HG02885 (cell line): ENCODE data around the gene PLOD1.
"Not testable (repeated sequence)": the region's sequence is repeated elsewhere in the genome, so short reads cannot be mapped to it uniquely, and the experiment has no call there.

Experiments
- ATAC-seq: cut with Tn5 transposase; IDR thresholded peaks from one replicate; pipeline ENCODE4 v1.9.1; 2021; ENCODE audit warnings: mild to moderate bottlenecking; ENCODE audit not compliant: unreplicated experiment, poor library complexity

The PLOD1 gene

DNA sequence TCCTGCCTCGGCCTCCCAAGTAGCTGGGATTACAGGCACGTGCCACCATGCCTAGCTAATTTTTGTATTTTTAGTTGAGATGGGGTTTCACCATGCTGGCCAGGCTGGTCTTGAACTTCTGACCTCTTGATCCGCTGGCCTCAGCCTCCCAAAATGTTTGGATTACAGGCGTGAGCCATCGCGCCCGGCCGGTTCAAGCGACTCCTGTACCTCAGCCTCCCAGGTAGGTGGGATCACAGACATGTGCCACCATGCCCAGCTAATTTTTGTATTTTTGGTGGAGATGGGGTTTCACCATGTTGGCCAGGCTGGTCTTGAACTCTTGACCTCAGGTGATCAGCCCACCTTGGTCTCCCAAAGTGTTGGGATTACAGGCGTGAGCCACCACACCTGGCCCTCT lies 1.2 kb downstream of the PLOD1 start:
- ATAC-seq, result not testable (repeated sequence)

DNA sequence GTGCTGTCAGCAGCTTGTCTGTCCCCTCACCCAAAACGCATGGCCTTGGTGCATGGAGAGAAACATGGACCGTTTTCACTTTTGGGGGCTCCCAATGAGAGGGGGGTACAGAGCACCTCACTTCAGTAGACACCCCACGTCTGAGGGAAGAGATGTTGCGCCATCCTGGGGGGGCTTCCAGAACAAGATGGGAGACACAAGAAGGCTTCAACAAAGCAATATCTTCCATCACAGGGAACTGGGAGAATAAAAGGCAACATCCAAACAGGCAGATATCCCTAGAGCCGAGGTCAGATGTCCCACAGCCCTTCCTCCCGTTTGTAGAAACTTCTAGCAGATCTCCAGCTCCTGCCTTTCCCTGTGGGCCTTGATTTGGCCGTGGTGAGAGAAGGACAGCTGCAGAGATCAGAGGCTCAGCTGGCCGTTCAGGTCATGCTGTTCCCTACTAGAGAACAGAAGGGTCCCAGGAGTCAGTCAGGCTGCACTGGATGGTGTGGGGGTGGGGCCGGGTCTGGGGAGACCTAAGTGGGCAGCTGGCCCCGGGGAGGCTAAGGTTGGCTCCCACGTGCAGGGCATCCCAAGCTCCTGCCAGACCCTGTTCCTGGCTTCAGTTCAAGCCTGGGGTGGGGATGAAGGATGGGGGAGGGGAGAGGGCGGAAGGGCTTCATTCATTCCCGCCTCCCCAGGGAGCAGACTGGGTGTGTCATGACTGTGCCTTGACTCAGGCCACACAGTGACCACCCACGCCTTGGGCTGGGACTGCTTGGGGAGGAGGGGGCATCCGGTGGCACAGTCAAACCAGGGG lies 4.4 kb downstream of the PLOD1 start:
- ATAC-seq, result no peak

DNA sequence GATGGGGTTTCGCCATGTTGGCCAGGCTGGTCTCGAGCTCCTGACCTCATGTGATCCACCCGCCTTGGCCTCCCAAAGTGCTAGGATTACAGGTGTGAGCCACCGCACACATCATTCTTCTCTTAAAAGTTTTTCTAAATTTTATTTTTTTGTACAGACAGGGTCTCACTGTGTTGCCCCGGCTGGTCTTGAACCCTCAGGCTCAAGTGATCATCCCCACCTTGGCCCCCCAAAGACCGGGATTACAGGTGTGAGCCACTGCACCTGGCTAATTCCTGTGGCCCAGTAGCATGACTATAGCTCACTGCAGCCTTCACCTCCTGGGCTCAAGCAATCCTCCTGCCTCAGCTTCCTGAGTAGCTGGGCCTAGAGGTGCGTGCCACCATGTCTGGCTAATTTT lies 5.3 kb downstream of the PLOD1 start:
- ATAC-seq, result not testable (repeated sequence)

DNA sequence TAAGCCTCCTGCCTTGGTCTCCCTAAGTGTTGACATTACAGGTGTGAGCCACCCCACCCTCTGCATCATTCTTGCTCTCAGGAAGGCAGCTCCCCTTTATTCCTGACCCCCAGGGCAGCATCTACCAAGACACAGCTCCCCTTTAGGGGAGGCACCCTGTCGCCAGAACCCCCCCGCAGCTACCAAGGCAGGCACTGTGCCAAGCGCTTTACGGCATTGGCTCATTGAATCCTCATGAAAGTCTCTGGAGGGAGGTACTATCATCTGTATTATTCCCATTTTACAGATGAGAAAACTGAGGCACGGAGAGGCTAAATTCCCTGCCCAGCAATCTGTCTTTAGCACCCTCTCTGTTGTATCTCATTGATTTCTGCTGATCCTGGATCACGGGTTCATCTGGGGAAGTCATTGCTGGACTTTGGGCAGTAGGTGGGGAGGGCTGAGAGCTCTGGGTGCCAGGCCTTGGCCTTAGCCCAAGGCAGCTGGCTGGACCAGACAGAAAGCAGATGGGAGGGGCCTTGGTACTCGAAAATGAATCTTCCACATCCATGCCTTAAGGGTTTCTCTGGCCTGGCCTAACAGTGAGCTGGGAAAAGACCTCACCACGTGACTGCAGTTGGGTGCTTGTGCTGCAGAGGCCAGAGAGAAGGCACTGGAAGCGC lies 5.9 kb downstream of the PLOD1 start:
- ATAC-seq, result no peak

GRCh38 chr1:11942280-11942679 lies 7.8 kb downstream of the PLOD1 start:
- no peak for ATAC-seq

DNA sequence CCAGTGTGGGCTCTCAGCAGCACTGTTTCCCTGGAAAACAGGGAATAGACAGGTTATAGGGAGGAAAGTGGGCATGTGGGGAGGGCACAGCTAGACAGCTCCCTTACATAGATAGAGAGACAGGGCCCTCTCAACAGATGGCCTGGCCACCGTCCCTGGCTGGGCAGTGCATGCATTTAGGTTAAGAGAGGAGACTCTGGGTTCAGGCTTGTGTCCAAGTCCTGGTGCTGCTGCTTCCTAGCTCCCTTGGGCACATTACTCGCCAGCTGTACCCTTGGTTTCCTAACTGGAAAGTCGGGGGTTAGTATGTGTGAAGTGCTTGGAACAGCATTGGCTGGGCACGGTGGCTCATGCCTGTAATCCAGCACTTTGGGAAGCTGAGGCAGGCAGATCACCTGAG lies 9.1 kb downstream of the PLOD1 start:
- no peak for ATAC-seq

GRCh38 chr1:11944358-11944931 lies 9.9 kb downstream of the PLOD1 start:
- ATAC-seq, result no peak

GRCh38 chr1:11946647-11947046 lies 12.1 kb downstream of the PLOD1 start:
- no peak for ATAC-seq

DNA sequence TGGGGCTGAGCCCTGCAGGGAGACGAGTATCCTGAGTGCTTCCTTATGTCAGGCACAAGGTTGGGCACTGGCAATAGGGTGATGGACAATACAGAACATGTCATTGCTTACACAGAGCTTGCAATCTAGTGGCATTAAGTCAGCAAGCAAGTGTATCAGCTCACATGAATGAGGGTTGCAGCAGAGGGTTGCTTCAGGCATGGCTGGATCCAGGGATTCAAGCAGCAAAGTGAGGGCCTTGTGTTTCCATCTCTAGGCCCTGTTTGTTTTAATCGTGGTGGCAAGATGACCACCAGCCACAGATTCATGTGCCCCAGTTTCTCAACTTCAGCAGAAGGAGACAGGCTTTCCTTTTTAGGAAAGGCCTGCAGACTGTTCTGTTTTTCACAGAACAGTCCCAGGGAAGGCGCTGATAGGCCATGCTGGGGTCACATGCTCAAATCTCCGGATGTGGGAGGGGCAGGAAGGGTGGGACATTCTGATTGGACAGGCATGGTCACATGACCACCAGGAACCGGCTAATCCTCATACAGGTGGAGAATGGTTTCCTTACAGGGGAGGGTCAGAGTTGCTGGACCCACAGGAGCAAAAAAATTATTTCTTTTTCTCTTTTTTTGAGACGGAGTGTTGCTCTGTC lies 14.4 kb downstream of the PLOD1 start:
- ATAC-seq, result no peak

GRCh38 chr1:11951901-11952300 lies 17.4 kb downstream of the PLOD1 start:
- ATAC-seq, result no peak

- no peak for ATAC-seq
These were observed 18.1 kb downstream of the PLOD1 start for GRCh38 chr1:11952455-11953109.

DNA sequence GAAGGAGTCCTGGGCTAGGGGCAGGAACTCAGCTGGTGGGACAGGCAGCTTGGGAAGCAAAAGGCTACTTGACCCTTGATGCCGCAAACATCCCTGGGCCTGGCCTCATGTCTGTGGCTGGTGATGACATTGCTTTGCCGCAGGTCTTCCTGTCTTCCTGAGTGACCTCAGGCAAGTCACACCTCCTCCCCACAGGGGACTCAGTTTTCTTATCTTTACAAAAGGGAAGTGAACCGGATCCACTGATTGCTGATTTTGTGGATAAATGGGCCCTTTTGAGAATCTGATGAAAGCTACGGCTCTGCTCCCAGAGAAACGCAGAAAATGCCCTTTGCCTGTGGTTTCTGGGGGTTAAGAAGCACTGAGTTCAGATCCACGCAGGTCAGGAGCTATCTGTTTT lies 20.7 kb downstream of the PLOD1 start:
- no peak for ATAC-seq

DNA sequence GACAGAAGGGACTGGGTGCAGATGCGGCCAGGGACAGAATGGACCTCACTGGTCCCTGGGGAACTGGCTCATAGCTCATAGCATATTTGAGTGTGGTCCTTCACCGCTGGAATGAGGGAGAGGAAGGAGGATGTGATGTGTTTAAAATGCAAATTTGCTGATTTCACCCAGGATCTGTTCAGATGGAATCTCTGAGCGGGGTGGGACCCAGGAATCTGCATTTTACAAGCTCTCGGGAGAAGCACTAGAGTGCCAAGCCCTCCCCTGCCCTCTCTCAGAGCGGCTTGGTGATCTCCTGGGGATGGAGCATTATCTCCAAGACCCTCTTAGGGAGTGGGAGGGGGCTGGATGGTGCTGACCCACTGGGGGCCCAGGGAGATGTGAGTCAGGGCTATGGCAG lies 22.9 kb downstream of the PLOD1 start:
- ATAC-seq, result no peak

GRCh38 chr1:11957897-11958296 lies 23.4 kb downstream of the PLOD1 start:
- ATAC-seq, result no peak

DNA sequence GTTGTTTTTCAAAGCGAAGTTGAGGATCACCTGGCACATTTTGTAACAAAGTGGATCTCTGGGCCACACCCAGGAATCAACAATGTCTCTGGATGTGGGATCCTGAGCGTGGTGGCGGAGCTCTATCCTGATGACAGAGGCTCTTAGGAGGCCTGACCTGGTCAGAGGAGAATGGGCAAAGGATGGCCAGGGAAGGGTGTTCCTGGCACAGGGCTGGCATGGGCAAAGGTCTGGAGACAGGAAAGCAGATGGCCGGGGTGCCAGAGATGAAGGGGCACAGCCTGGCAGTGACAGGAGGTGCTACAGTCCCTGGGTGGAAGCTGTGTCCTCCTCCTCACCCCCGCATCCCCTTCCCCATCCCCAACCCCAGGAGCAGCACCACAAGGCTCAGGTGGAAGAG lies 25.8 kb downstream of the PLOD1 start:
- ATAC-seq, result no peak

DNA sequence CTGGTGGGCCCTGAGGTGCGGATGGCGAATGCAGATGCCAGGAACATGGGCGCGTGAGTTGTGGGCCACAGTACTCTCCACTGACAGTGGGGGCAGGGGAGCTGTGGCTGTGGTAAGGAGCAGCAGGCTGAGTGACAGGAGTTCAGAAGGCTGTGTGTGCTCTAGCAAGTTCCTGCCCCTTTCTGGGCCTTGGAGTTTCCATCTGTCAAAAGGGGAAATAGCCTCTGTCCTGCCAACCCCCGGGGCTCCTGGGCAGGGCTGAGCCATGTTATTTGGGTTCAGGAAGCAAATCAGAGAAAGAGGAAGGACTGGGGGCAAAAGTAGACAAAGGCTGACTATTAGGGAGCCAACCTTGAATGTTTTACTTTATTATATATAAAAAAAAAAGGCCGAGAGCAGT lies 26.2 kb downstream of the PLOD1 start:
- ATAC-seq, result no peak

GRCh38 chr1:11961230-11961629 lies 26.7 kb downstream of the PLOD1 start:
- ATAC-seq, result no peak

DNA sequence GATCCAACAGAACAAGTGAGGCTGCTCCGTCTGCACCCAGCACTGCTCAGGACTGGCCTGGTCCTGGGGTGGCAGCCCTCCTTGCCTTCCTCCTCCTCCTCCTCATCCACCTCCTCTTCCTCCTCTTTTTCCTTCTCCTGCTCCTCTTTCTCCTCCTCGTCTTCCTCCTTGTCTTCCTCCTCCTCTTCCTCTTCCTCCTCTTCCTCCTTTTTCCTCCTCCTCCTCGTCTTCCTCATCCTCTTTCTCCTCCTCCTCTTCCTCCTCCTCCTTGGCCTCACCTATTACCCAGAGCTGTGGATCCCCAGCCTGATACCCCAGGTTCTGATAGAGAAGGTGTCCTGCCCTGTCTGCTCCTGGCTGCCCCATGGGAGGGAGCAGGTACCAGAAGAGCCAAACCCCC lies 29.1 kb downstream of the PLOD1 start:
- no peak for ATAC-seq

DNA sequence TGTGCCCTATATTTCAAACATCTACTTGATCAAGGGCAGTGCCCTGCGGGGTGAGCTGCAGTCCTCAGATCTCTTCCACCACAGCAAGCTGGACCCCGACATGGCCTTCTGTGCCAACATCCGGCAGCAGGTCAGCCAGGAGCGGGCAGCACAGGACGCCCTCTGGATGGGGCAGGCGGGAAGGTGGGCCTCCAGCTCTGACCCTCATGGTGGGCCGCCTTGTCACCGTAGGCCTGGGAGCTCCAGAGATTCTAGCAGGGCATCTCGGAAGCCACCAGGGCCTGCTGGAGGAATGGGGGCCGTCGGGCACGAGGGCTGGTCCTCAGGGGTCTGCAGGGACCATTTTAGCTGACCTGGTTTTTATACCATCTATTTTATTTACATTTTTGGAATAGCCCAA lies 30.1 kb downstream of the PLOD1 start:
- no peak for ATAC-seq

DNA sequence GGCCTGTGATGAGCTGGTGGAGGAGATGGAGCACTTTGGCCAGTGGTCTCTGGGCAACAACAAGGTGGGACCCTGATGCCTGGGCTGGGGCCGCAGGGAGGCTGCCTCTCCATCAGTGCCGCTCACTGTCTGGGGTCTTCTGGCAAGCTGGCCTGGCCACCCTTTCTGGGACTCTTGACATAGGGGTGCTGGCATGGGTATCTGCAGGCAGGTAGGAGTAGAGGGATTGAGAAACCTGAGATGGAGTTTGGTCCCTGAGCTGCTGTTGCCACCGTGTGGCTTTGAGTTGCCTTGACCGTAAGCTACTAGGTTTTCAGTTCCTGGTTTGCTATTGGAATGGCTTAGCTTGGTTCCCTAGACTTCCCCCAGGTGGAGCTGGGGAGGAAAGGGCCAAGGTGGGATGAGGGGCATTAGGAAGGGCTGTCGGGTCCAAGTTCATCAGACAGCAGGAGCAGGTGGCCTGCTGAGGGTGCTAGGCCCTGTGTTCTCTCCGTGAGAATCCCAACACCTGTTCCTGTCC lies 32.6 kb downstream of the PLOD1 start:
- no peak for ATAC-seq
